Neural cell (in vitro differentiated cells): Measurements from ENCODE around the gene ROBO1. TPM values are rescaled to one million over a fixed set of nuclear protein-coding genes. Genes with fewer than 3 reads are reported as not detected.
A peak's percentile ranks its signal among the peaks of the same experiment; 100 is the strongest.

Experiments used
- H2AFZ ChIP-seq: fragments of 200-600, 300-800 bp; sonication (generic), shearing (Covaris generic); 2 replicates; pipeline ENCODE4 v1.6.0; 2014; ENCODE audit warnings: low read depth, mild to moderate bottlenecking, antibody characterized with exemption, low read length, moderate library complexity
- H3F3A ChIP-seq: fragments of 200-600 bp; shearing (Covaris generic); 2 replicates; pipeline ENCODE4 v1.6.1; 2016; ENCODE audit warnings: mild to moderate bottlenecking, moderate library complexity, mixed read lengths, antibody characterized with exemption, low read length; ENCODE audit not compliant: insufficient read depth, poor library complexity, severe bottlenecking
- H3K27ac ChIP-seq: fragments of 200-600, 300-800 bp; sonication (generic), shearing (Covaris generic); 2 replicates; pipeline ENCODE4 v1.5.1; 2014; ENCODE audit warnings: mild to moderate bottlenecking, low read length, moderate library complexity
- H3K27me3 ChIP-seq: fragments of 300-800, 200-600 bp; sonication (generic), shearing (Covaris generic); 2 replicates; pipeline ENCODE4 v1.6.0; 2014; ENCODE audit warnings: mild to moderate bottlenecking, low read depth, low read length, moderate library complexity; ENCODE audit not compliant: insufficient read depth
- H3K36me3 ChIP-seq: fragments of 300-800, 200-600 bp; sonication (generic), shearing (Covaris generic); 2 replicates; pipeline ENCODE4 v1.5.1; 2014; ENCODE audit warnings: mild to moderate bottlenecking, antibody characterized with exemption, low read length, moderate library complexity; ENCODE audit not compliant: insufficient read depth
- H3K4me2 ChIP-seq: fragments of 300-800, 200-600 bp; sonication (generic), shearing (Covaris generic); 2 replicates; pipeline ENCODE4 v1.6.0; 2014; ENCODE audit warnings: mild to moderate bottlenecking, low read length
- H3K4me3 ChIP-seq: fragments of 300-800, 200-600 bp; sonication (generic), shearing (Covaris generic); 2 replicates; pipeline ENCODE4 v1.5.1; 2014; ENCODE audit warnings: mild to moderate bottlenecking, low read length, moderate library complexity
- H3K79me2 ChIP-seq: fragments of 200-600 bp; shearing (Covaris generic); replicated peaks from 2 replicates; pipeline ENCODE4 v1.6.0; 2014; ENCODE audit warnings: mild to moderate bottlenecking, low read length, moderate library complexity; ENCODE audit not compliant: insufficient read depth
- H3K9ac ChIP-seq: fragments of 300-800, 200-600 bp; sonication (generic), shearing (Covaris generic); 2 replicates; pipeline ENCODE4 v1.6.1; 2016; ENCODE audit warnings: mild to moderate bottlenecking, low read length, mixed read lengths
- H3K9me2 ChIP-seq: fragments of 200-600 bp; shearing (Covaris generic); 2 replicates; pipeline ENCODE4 v1.6.1; 2016; ENCODE audit warnings: mild to moderate bottlenecking, low read length, mixed read lengths; ENCODE audit not compliant: insufficient read depth
- H3K9me3 ChIP-seq: fragments of 200-600, 300-800 bp; sonication (generic), shearing (Covaris generic); 2 replicates; pipeline ENCODE4 v1.6.1; 2016; ENCODE audit warnings: mild to moderate bottlenecking, mixed run types, low read length, moderate library complexity, mixed read lengths
- H4K20me1 ChIP-seq: fragments of 200-600 bp; shearing (Covaris generic); 2 replicates; pipeline ENCODE4 v1.6.1; 2016; ENCODE audit warnings: mild to moderate bottlenecking, mixed run types; ENCODE audit not compliant: insufficient read depth
- CTCF ChIP-seq: fragments of 450-650 bp; IDR thresholded peaks from 2 replicates; pipeline ENCODE4 v1.5.1; 2014; ENCODE audit warnings: antibody characterized with exemption, mild to moderate bottlenecking, moderate library complexity; ENCODE audit not compliant: poor library complexity, severe bottlenecking
- EP300 ChIP-seq: fragments of 450-650 bp; conservative IDR thresholded peaks from 2 replicates; pipeline ENCODE4 v1.6.1; 2014; ENCODE audit warnings: antibody characterized with exemption, mild to moderate bottlenecking, moderate library complexity; ENCODE audit not compliant: poor library complexity, severe bottlenecking
- MXI1 ChIP-seq: fragments of 450-650 bp; conservative IDR thresholded peaks from 2 replicates; pipeline ENCODE4 v1.6.1; 2014; ENCODE audit warnings: antibody characterized with exemption, mild to moderate bottlenecking; ENCODE audit not compliant: poor library complexity, severe bottlenecking
- POLR2AphosphoS5 ChIP-seq: IDR thresholded peaks from 2 replicates; pipeline ENCODE4 v1.6.1; 2012
- RAD21 ChIP-seq: fragments of 450-650 bp; conservative IDR thresholded peaks from 2 replicates; pipeline ENCODE4 v1.6.1; 2014; ENCODE audit warnings: antibody characterized with exemption, mild to moderate bottlenecking, moderate library complexity
- REST ChIP-seq: IDR thresholded peaks from 2 replicates; pipeline ENCODE4 v1.6.1; 2012; ENCODE audit warnings: borderline replicate concordance
- SMC3 ChIP-seq: fragments of 450-650 bp; conservative IDR thresholded peaks from 2 replicates; pipeline ENCODE4 v1.6.1; 2014; ENCODE audit warnings: antibody characterized with exemption, mild to moderate bottlenecking, moderate library complexity; ENCODE audit not compliant: poor library complexity
- TAF1 ChIP-seq: IDR thresholded peaks from 2 replicates; pipeline ENCODE4 v1.6.1; 2012; ENCODE audit warnings: low read depth
- polyA plus RNA-seq: library from polyadenylated mRNA; depleted of rRNA; stranded (reverse); fragments of >200 nt; gene quantifications from 2 replicates; pipeline ENCODE4 v1.2.3, GENCODE V29; 2014

The ROBO1 gene
- polyA plus RNA-seq, 1 donor from 2014 or later = 183 TPM

DNA sequence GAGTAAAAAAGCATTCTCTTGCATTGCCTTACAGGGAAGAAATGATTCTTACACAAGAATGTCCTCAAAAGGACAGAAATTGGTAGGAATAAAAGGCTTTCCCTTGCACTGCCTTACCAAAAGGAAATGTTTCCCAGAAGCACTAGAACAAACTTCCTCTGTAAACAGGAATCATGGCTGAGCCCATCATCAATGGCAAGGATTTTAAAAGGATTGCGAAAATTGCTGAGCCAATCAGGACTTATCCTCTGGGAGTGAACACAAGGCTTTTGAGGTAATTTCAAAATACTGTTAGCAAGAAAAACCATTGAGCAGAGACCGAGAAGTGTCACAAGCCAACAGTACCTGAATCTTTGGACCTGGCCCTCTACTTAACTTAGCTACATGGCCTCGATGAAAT is 897.3 kb downstream of the ROBO1 start:
- no peak for TF ChIP-seq SMC3
- H2AFZ ChIP-seq = no peak overlapping the region
- no peaks in the 10 kb centered on the region for H3K36me3 ChIP-seq
- peaks cover 41% of the 10 kb centered on the region for H3K79me2 ChIP-seq
- H3F3A ChIP-seq = no peaks in the 10 kb centered on the region
- H3K27me3 ChIP-seq = no peaks in the 10 kb centered on the region
- H4K20me1 ChIP-seq = no peaks in the 10 kb centered on the region
- H3K4me2 ChIP-seq = no peak overlapping the region
- H3K9ac ChIP-seq = no peak overlapping the region
- H3K9me3 ChIP-seq = no peaks in the 10 kb centered on the region
- H3K27ac ChIP-seq = no peak overlapping the region
- no peaks in the 10 kb centered on the region for H3K9me2 ChIP-seq
- no peak overlapping the region for H3K4me3 ChIP-seq

DNA sequence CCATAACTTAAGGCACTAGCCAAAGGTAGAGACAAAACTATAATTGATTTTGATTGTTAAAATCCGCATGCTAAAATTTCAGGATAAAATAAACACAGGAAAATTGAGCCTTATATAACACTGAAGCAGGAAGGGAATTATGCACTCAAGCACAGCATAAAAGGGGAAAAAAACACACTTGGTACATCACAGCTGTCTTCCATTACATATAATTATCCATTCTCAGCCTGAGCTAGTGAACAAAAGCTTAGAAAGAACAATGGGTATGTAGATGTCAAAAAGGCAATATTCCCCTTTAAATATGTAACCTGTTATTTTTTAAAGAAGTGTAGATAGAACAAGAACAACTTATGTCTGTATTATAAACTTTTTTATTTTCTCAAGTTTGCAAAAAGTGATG is 899.2 kb downstream of the ROBO1 start:
- peaks cover 34% of the 10 kb centered on the region for H3K79me2 ChIP-seq
- H3K27ac ChIP-seq = peak overlapping the region; percentile 77
- no peaks in the 10 kb centered on the region for H3F3A ChIP-seq
- H3K36me3 ChIP-seq = no peaks in the 10 kb centered on the region
- H3K9ac ChIP-seq = no peak overlapping the region
- no peaks in the 10 kb centered on the region for H4K20me1 ChIP-seq
- TF ChIP-seq CTCF (no peak), EP300 (no peak), MXI1 (no peak), RAD21 (no peak), TAF1 (no peak), REST (no peak)
- H3K27me3 ChIP-seq = no peaks in the 10 kb centered on the region
- H3K9me2 ChIP-seq = no peaks in the 10 kb centered on the region
- no peaks in the 10 kb centered on the region for H3K9me3 ChIP-seq
- H3K4me2 ChIP-seq = peak overlapping the region; percentile 25
- no peak overlapping the region for H2AFZ ChIP-seq
- peak overlapping the region; percentile 34 for H3K4me3 ChIP-seq

DNA sequence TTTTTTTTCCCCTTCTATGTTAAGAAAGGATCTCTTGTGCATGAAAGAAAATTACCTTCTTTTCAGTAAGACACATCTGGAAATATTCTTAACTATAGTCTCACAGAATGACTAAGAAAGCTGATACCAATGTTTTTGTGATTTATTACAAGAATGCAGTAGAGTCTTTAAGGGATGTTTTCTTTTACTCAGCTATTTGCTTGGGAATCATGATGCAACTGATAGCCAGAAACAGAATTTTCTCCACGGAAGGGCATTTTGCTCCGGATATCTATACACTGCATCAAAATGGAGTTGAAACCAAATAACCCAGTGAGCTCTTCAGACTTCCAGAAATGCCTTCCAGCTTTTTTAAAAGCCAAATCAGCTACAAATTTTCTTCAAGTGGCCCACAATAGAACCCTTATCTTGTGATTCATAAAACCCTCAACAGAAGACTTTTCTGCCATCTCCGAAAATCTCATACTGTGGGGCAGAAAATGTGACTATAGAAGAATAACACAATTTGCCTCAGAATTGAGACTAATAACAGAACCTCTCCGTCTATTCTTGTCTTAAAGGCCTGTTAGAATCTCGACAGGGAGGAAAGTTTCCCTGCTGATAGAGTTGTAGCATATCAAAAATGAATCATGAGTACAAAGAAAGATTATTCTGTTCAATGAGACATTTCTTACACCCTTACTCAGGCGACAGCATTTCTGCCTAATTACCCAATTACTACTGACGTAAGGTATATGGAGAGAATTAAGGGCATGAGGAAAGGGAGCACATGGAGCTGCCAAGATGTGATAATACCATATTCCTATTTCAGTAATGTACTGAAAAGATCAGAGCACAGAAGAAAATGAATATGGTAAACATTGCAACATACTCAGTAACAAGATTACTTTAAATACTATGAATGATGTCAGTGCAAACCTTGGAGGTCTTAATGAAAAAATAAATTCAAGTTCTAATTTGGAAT is 900.1 kb downstream of the ROBO1 start:
- H4K20me1 ChIP-seq = no peaks in the 10 kb centered on the region
- TF ChIP-seq POLR2AphosphoS5 = peak; percentile 50
- TF ChIP-seq REST = no peak
- no peaks in the 10 kb centered on the region for H3K36me3 ChIP-seq
- no peak overlapping the region for H2AFZ ChIP-seq
- no peaks in the 10 kb centered on the region for H3K27me3 ChIP-seq
- H3F3A ChIP-seq = no peaks in the 10 kb centered on the region
- peaks cover 36% of the 10 kb centered on the region for H3K79me2 ChIP-seq
- no peaks in the 10 kb centered on the region for H3K9me2 ChIP-seq
- no peaks in the 10 kb centered on the region for H3K9me3 ChIP-seq
- peak overlapping the region; percentile 34 for H3K4me3 ChIP-seq
- H3K4me2 ChIP-seq = peak overlapping the region; percentile 25
- peak overlapping the region; percentile 22 for H3K9ac ChIP-seq
- peak overlapping the region; percentile 77 for H3K27ac ChIP-seq
